ENCODE results near the gene ELAVL4. TPM values are rescaled to one million over a fixed set of nuclear protein-coding genes. Genes with fewer than 3 reads are reported as not detected.

ELAVL4 gene
- polyA plus RNA-seq, 3 donors = 0.12 to 0.81 TPM; not detected in 1

GRCh38 chr1:50214717-50215116, 106.0 kb downstream of the ELAVL4 start:
- WGBS, 3 donors = 43 to 53% (median 50%) methylated on average over 8 of the region's 8 CpGs
- no peak overlapping the region for H3K27ac ChIP-seq (ENCODE audit: low read depth, low read length)

GRCh38 chr1:50218344-50219120, 109.8 kb downstream of the ELAVL4 start:
- 80 to 86% (median 84%) methylated on average over 7 of the region's 7 CpGs for WGBS, 3 donors
- no peak overlapping the region for H3K27ac ChIP-seq (ENCODE audit: low read depth, low read length)

- 52 to 84% (median 82%) methylated on average over 4 of the region's 4 CpGs for WGBS, 3 donors
- H3K27ac ChIP-seq (ENCODE audit: low read depth, low read length) = no peak overlapping the region
These were observed 120.2 kb downstream of the ELAVL4 start for GRCh38 chr1:50228871-50229384.

- 41 to 59% (median 56%) methylated on average over 5 of the region's 5 CpGs for WGBS, 3 donors
- no peak overlapping the region for H3K27ac ChIP-seq (ENCODE audit: low read depth, low read length)
These were observed 122.5 kb downstream of the ELAVL4 start for GRCh38 chr1:50231209-50231608.

- 44 to 61% (median 60%) methylated on average over 3 of the region's 3 CpGs for WGBS, 3 donors
- no peak overlapping the region for H3K27ac ChIP-seq (ENCODE audit: low read depth, low read length)
These were observed 123.6 kb downstream of the ELAVL4 start for GRCh38 chr1:50232336-50232735.

GRCh38 chr1:50236656-50237055, 127.9 kb downstream of the ELAVL4 start:
- WGBS, 3 donors = 59 to 72% (median 67%) methylated on average over 3 of the region's 3 CpGs
- no peak overlapping the region for H3K27ac ChIP-seq (ENCODE audit: low read depth, low read length)

- 78 to 85% (median 83%) methylated on average over 6 of the region's 6 CpGs for WGBS, 3 donors
- no peak overlapping the region for H3K27ac ChIP-seq (ENCODE audit: low read depth, low read length)
These were observed 128.3 kb downstream of the ELAVL4 start for GRCh38 chr1:50237056-50237455.

GRCh38 chr1:50243939-50244338, 135.2 kb downstream of the ELAVL4 start:
- WGBS, 3 donors = 23 to 28% (median 25%) methylated on average over 5 of the region's 5 CpGs
- H3K27ac ChIP-seq (ENCODE audit: low read depth, low read length) = no peak overlapping the region

GRCh38 chr1:50246869-50247268, 138.1 kb downstream of the ELAVL4 start:
- H3K27ac ChIP-seq (ENCODE audit: low read depth, low read length) = no peak overlapping the region
- WGBS, 3 donors = 62 to 85% (median 74%) methylated on average over 1 of the region's 1 CpG

- no peak overlapping the region for H3K27ac ChIP-seq (ENCODE audit: low read depth, low read length)
- WGBS, 3 donors = 2 to 6% (median 3%) methylated on average over 13 of the region's 13 CpGs
These were observed 143.0 kb downstream of the ELAVL4 start for GRCh38 chr1:50251702-50252101.

GRCh38 chr1:50252196-50252595, 143.5 kb downstream of the ELAVL4 start:
- H3K27ac ChIP-seq (ENCODE audit: low read depth, low read length) = no peak overlapping the region
- 50 to 58% (median 55%) methylated on average over 2 of the region's 2 CpGs for WGBS, 3 donors

Other genes starting within 250 kb of the ELAVL4 start
- under 1 TPM in 2 of 3 donors, not detected in 1; 0.06 to 0.51 TPM for gene AGBL4, start 85.0 kb upstream of the ELAVL4 start, polyA plus RNA-seq